Stimulated activated naive B cell treated with anti-CD40 and anti-IgM and Interleukin-4, amounts not matched to agents 10 μg/mL and 1 μg/mL and 100 μg/mL, for 72 hours (primary cell): ENCODE data around the gene KDM2B.
A peak's percentile ranks its signal among the peaks of the same experiment; 100 is the strongest.

Experiments used
- ATAC-seq, 2 donors: fragments of 150-1000 bp; cut with Tn5 transposase; replicated peaks; 2 replicates each; pipeline ENCODE4 v1.10.0; 2021; ENCODE audit warnings: moderate library complexity in 1 of 2
- DNase-seq: peaks from one replicate; pipeline ENCODE4 v3.0.0; 2021
- H3K27ac Mint-ChIP-seq: one replicate; pipeline ENCODE4 v1.8.0; 2022; ENCODE audit warnings: mild to moderate bottlenecking, mixed read lengths
- H3K27me3 Mint-ChIP-seq, 2 donors: one replicate each; pipeline ENCODE4 v1.8.0; 2022; ENCODE audit warnings: mixed read lengths in 2 of 2
- H3K36me3 Mint-ChIP-seq, 2 donors: one replicate each; pipeline ENCODE4 v1.8.0; 2022; ENCODE audit warnings: mixed read lengths in 2 of 2, mild to moderate bottlenecking in 1 of 2
- H3K4me1 Mint-ChIP-seq, 2 donors: one replicate each; pipeline ENCODE4 v1.8.0; 2022; ENCODE audit warnings: mixed read lengths in 2 of 2, mild to moderate bottlenecking in 1 of 2
- H3K4me3 Mint-ChIP-seq, 2 donors: one replicate each; pipeline ENCODE4 v1.8.0; 2022; ENCODE audit warnings: mild to moderate bottlenecking in 2 of 2, mixed read lengths in 2 of 2, moderate library complexity in 1 of 2
- H3K9me3 Mint-ChIP-seq, 2 donors: one replicate each; pipeline ENCODE4 v1.8.0; 2022; ENCODE audit warnings: mixed read lengths in 2 of 2, mild to moderate bottlenecking in 1 of 2

Gene KDM2B

DNA sequence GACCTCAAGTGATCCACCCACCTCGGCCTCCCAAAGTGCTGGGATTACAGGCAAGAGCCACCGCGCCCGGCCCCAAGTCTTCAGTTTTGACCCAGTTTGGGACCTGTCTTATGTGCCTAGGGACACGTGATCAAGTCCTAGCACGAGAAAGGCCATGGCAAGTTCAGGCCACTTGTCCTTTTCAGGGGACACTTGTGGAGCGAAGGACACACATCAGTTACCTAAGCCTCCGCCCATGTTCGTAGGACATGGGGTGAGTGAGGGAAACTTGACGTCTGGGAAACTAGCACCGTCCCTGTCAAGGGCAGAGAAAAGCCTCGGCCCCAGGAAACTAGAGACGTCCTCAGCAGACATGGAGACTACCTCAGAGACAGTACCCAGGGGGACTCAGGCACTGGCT is 60.7 kb downstream of the KDM2B start:
- Mint-ChIP-seq H3K9me3 (no peaks in the 10 kb centered on the region), H3K4me1 (peaks cover 44 to 53% of the 10 kb centered on the region in 2 donors), H3K36me3 (peaks cover 53 to 65% of the 10 kb centered on the region in 2 donors), H3K27me3 (no peaks in the 10 kb centered on the region), H3K4me3 (no peak overlapping the region), H3K27ac (no peak overlapping the region)
- no peak for DNase-seq
- peak in 1 of 2 donors; percentile 6 for ATAC-seq

DNA sequence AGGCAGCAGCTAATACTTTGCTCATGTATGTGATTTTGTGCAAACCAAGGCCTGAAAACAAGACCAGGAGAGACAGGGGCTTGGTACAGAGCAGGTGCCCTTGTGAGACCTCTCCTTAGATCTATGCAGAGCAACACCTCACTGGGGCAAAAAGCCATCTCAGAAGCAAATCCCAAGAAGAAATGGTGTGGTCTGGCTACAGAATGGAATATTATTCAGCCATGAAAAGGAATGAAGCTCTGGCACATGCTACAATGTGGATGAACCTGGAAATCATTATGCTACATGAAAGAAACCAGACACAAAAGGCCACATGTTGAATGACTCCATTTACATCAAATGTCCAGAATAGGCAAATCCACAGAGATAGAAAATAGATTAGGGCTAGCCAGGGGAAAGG is 61.6 kb downstream of the KDM2B start:
- Mint-ChIP-seq H3K36me3 (peaks cover 47 to 62% of the 10 kb centered on the region in 2 donors), H3K4me1 (peaks cover 43 to 50% of the 10 kb centered on the region in 2 donors), H3K4me3 (no peak overlapping the region), H3K27me3 (no peaks in the 10 kb centered on the region), H3K9me3 (no peaks in the 10 kb centered on the region), H3K27ac (no peak overlapping the region)
- ATAC-seq (no peak), DNase-seq (no peak)

DNA sequence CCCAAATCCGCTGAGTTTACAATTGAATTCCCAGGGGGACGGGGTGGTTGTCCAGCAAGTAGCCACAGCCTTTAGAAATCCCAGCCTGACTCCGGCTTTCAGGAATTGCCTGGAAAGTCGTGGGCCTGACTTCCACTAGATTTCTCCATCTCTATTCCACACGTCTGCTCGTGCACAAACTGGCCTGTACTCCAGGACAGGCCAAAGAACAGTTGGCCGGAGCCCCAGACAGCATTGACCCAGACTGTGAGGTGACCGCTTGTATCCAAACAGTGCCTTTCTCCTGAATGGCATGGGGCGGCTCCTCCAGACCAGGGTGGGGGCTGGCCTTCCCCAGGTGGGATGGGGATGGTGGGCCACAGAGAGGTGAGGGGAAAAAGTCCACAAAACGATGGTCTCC is 62.2 kb downstream of the KDM2B start:
- H3K27me3 Mint-ChIP-seq, result no peaks in the 10 kb centered on the region
- H3K4me1 Mint-ChIP-seq, result peaks cover 41 to 49% of the 10 kb centered on the region in 2 donors
- H3K27ac Mint-ChIP-seq, result peak overlapping the region; percentile 20
- no peaks in the 10 kb centered on the region for H3K9me3 Mint-ChIP-seq
- no peak for ATAC-seq
- DNase-seq, result no peak
- H3K36me3 Mint-ChIP-seq, result peaks cover 41 to 61% of the 10 kb centered on the region in 2 donors
- H3K4me3 Mint-ChIP-seq, result no peak overlapping the region

DNA sequence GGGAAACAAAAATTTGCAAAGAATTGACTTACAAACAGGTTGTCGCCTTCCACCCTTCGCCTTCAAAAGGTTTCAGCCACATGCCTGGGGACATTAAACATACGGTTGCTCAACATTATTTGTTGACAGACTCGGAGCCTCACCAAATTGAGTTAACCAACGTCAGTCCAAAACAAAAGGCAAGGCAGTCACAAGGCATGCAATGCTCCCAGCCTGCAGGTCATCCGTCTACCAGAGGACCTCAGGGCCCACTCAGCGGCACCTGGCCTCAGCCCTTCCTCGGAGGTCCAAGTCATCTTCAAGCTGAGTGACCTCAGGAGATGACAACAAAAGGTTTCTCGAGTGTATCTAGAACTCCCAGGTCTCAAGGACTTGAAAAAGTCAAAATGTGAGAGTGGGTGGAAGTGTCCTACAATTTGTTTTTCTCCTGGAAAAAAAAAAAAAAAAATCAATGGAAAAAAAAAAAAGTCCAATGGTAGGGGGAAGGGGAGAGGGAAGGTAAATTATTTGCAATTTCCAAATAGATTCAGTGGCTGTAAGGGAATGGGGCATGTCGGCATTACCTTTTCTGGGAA is 64.3 kb downstream of the KDM2B start:
- H3K36me3 Mint-ChIP-seq, result peaks cover 44 to 63% of the 10 kb centered on the region in 2 donors
- no peaks in the 10 kb centered on the region for H3K9me3 Mint-ChIP-seq
- H3K27me3 Mint-ChIP-seq, result no peaks in the 10 kb centered on the region
- H3K27ac Mint-ChIP-seq, result no peak overlapping the region
- DNase-seq (no peak), ATAC-seq (no peak)
- H3K4me3 Mint-ChIP-seq, result no peak overlapping the region
- H3K4me1 Mint-ChIP-seq, result peaks cover 31 to 42% of the 10 kb centered on the region in 2 donors

DNA sequence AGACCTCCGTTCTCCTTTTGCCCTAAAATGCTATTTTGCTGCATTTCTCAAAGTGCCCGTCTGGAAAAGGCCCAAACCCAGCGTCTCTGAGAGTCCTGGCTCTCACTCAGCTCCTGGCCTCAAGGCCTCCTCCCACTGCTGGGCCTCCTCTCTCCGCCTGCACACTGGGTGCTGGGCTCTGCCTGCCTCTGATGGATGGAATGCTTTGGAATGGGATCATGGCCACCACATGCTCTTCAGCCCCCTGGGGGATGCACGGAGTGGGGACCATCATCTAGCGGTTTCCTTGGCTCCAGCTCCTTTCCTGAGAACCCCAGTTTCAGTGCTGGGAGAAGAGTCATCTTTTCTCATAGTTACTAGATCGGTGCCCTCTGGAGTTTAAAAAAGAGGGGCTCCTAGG is 65.2 kb downstream of the KDM2B start:
- Mint-ChIP-seq H3K27me3 (no peaks in the 10 kb centered on the region), H3K27ac (peak overlapping the region; percentile 92), H3K4me3 (peak overlapping the region in 1 of 2 donors; percentile 18), H3K9me3 (no peaks in the 10 kb centered on the region), H3K4me1 (peaks cover 22 to 33% of the 10 kb centered on the region in 2 donors), H3K36me3 (peaks cover 43 to 57% of the 10 kb centered on the region in 2 donors)
- DNase-seq (no peak), ATAC-seq (no peak)

DNA sequence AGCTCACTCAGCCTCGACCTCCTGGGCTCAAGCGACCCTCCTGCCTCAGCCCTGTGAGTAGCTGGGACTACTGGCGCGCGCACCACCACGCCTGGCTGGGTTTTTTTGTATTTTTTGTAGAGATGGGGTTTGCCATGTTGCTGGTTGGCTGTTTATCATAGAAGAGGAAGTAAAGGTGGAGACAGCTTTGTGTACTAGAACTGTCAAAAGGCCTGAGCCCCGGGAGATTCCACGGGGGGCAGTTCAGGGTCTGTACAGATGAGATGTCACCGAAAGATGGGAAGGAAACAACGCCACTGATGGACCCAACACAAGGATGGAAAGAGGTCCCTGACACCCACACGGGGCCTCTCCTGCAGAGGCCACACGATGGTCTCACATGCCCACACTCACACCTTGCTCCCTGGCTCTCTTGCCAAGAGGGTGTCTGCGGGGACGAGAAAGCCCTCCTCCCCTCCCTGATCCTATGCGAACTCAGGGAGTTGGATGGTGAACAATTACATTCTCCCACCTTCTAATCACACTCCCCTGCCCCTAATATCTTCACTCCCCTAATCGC is 66.6 kb downstream of the KDM2B start:
- Mint-ChIP-seq H3K27ac (peak overlapping the region; percentile 82), H3K27me3 (no peaks in the 10 kb centered on the region), H3K4me1 (peaks cover 16 to 26% of the 10 kb centered on the region in 2 donors), H3K4me3 (peak overlapping the region; percentile 17 to 50), H3K9me3 (no peaks in the 10 kb centered on the region), H3K36me3 (peaks cover 40 to 56% of the 10 kb centered on the region in 2 donors)
- ATAC-seq (peak; percentile 91 to 93), DNase-seq (peak; percentile 40)

DNA sequence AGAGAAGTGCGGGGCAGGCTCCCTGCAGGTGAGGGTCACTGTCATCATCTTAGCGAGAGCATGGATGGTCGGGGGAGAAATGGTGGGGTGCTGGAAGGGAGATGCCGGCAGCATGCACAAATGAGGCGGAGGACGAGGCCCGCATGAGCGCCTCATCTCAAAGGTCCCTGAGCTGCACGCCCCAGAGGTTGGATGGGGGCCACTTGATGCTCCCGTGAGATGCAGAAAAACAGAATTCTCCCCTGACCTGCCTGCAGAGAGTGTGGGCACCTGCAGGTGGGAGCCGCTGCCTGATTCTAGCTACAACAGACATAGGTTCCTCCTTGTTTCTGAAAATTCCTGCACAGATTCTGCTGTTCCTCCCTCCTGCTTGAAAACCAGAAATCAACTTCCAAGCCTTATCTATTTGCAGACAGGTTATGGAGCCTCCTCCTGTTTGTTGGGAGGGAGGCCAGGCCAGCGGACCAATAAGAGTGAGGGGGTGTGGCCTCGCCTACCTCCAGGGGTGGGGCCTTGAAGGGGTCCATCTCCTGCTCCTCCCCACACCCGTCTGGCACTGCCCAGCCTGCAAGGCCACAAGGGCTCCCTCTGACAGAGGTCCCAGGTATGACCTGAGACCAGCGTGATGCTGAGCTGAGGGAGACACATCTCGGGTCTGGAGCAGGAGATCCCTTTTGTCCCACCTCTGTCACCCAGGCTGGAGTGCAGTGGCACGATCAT is 67.2 kb downstream of the KDM2B start:
- DNase-seq (no peak), ATAC-seq (peak; percentile 74 to 80)
- H3K36me3 Mint-ChIP-seq, result peaks cover 41 to 52% of the 10 kb centered on the region in 2 donors
- H3K4me3 Mint-ChIP-seq, result peak overlapping the region in 1 of 2 donors; percentile 50
- peaks cover 16 to 26% of the 10 kb centered on the region in 2 donors for H3K4me1 Mint-ChIP-seq
- H3K9me3 Mint-ChIP-seq, result no peaks in the 10 kb centered on the region
- no peaks in the 10 kb centered on the region for H3K27me3 Mint-ChIP-seq
- H3K27ac Mint-ChIP-seq, result peak overlapping the region; percentile 82

DNA sequence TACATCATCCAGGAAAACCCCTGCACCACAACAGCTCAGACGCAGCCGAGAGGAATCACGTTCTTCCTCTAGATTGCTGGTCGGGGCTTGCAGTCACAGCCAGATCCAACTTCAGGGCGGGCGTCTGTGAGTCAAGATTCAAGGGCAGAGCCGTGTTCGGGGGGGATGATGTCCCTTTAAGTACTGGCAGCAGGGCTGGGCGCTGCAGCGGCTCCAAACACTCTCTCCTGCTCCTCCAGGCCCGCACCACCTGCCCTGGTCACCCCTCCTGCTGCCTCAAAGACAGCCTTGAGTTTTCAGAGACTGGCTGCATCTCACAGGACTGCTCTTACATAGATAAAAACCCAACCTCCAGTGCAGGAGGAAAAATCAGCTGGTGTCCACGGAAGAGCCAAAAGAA is 68.3 kb downstream of the KDM2B start:
- DNase-seq (no peak), ATAC-seq (no peak)
- Mint-ChIP-seq H3K27ac (peak overlapping the region; percentile 26), H3K4me3 (no peak overlapping the region), H3K4me1 (peaks cover 19 to 26% of the 10 kb centered on the region in 2 donors), H3K27me3 (no peaks in the 10 kb centered on the region), H3K36me3 (peaks cover 49 to 60% of the 10 kb centered on the region in 2 donors), H3K9me3 (no peaks in the 10 kb centered on the region)

DNA sequence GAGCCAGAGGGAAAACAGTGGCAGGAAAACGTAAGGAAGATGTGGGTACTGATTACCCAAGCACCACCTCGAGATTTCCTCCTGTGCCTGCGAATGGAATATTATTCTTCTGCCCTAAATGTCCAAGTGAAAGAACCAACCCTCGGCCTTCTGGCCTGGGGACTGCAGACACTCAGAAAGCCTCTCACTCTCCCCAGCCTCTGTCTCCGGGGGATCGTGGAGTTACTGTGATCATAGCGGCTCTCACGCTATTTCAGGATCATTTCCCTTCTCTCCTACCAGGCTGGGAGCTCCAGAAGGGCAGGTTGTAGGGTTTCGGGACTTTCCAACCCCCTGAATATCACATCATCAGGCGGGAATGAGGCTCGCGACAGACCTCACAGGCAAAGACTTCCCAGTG is 68.9 kb downstream of the KDM2B start:
- Mint-ChIP-seq H3K36me3 (peaks cover 55 to 67% of the 10 kb centered on the region in 2 donors), H3K4me3 (no peak overlapping the region), H3K27ac (no peak overlapping the region), H3K27me3 (no peaks in the 10 kb centered on the region), H3K9me3 (no peaks in the 10 kb centered on the region), H3K4me1 (peaks cover 20 to 26% of the 10 kb centered on the region in 2 donors)
- DNase-seq, result no peak
- ATAC-seq, result no peak

DNA sequence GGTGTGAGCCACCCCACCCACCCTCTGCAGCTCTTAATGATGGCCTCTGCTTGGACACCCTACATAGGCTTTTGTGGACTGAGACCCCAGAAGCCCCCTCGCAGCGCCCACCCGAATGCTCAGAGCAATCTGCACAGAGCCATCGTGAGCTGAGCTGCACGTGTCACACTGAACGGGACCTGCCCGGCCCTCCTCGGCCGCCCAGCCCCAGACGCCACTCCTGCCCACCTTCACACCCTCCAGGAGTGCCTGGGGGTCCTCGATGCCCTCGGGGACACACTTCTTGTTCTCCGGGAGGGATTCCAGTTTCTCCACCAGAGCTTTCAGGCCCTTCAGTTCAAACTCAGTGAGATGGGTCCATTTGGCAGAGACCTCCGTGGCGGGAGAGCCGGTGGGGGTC is 71.5 kb downstream of the KDM2B start:
- Mint-ChIP-seq H3K36me3 (peaks cover 54 to 68% of the 10 kb centered on the region in 2 donors), H3K27ac (no peak overlapping the region), H3K4me3 (no peak overlapping the region), H3K4me1 (peaks cover 11 to 17% of the 10 kb centered on the region in 2 donors), H3K9me3 (no peaks in the 10 kb centered on the region), H3K27me3 (no peaks in the 10 kb centered on the region)
- ATAC-seq, result no peak
- DNase-seq, result no peak

DNA sequence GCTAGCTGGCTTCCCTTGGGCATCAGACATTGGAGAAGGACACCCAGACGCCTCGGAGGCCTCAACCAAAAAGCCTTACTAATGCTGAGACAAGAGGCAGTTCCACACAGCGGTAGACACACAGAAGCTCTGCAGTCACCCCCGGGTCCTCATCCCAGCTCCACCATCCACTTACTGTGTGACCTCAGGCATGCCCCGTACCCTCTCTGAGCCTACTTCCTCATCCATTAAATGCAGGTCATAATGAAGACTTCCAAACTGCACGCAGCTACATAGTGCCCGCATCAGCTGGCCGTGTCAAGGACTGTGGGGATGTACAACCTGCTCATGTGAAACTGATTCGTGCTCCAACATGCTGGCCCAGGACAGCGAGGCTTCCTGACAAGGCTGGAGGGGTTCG is 72.3 kb downstream of the KDM2B start:
- Mint-ChIP-seq H3K27ac (no peak overlapping the region), H3K4me3 (no peak overlapping the region), H3K9me3 (no peaks in the 10 kb centered on the region), H3K4me1 (peaks cover 6 to 19% of the 10 kb centered on the region in 2 donors), H3K27me3 (no peaks in the 10 kb centered on the region), H3K36me3 (peaks cover 62 to 68% of the 10 kb centered on the region in 2 donors)
- DNase-seq (no peak), ATAC-seq (no peak)

DNA sequence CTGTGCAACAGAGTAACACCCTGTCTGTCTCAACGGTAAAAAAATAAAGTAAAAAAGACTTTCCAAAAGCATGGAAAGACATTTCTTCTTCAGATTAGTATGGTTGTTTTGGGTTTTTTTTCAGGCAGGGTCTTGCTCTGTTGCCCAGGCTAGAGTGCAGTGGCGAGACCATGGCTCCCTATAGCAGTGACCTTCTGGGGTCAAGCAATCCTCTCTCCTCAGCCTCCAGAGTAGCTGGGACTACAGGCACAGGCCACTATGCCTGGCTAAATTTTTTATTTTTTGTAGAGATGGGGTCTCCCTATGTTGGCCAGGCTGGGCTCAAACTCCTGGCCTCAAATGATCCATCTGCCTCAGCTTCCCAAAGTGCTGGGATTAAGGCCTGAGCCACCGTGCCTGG is 72.8 kb downstream of the KDM2B start:
- ATAC-seq (no peak), DNase-seq (no peak)
- Mint-ChIP-seq H3K27ac (no peak overlapping the region), H3K4me1 (peaks cover 6 to 18% of the 10 kb centered on the region in 2 donors), H3K27me3 (no peaks in the 10 kb centered on the region), H3K36me3 (peaks cover 58 to 66% of the 10 kb centered on the region in 2 donors), H3K4me3 (no peak overlapping the region), H3K9me3 (no peaks in the 10 kb centered on the region)

DNA sequence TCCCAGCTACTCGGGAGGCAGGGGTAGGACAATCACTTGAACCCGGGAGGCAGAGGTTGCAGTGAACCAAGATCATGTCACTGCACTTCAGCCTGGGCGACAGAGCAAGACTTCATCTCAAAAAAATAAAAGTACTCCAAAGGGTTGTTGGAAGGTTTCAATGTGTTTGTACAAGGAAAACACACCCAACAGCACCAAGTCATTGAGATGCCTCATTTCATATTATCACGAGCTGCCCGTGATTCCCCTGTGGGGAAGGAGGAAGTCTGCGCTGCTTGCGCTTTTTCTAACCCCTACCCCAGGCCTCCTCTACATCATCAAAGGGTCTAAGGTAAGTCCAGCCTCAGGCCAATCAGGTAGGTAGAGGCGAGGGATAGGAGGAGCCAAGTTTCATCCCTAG is 73.6 kb downstream of the KDM2B start:
- peaks cover 54 to 59% of the 10 kb centered on the region in 2 donors for H3K36me3 Mint-ChIP-seq
- no peaks in the 10 kb centered on the region for H3K27me3 Mint-ChIP-seq
- no peak overlapping the region for H3K4me3 Mint-ChIP-seq
- peaks cover 6 to 13% of the 10 kb centered on the region in 2 donors for H3K4me1 Mint-ChIP-seq
- ATAC-seq (no peak), DNase-seq (no peak)
- no peak overlapping the region for H3K27ac Mint-ChIP-seq
- H3K9me3 Mint-ChIP-seq, result no peaks in the 10 kb centered on the region

DNA sequence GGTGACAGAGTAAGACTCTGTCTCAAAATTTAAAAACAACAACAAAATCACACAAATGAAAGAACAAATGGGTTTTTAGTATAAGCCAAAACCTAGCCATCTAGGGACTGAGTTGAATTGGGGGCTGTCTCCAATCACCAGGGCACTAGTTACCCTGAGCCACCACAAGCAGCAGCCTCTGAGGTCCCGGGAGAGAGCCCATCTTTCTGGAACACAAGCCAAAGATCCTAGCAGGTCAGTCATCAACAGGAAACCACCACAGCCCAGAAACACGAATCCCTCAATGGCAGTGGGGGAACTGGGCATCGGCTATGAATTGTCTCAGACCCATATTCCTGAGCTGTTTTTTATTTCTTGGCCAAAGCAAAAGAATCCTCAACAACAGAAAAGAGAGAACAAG is 75.3 kb downstream of the KDM2B start:
- Mint-ChIP-seq H3K4me3 (no peak overlapping the region), H3K9me3 (no peaks in the 10 kb centered on the region), H3K27ac (peak overlapping the region; percentile 52), H3K36me3 (peaks cover 48 to 55% of the 10 kb centered on the region in 2 donors), H3K4me1 (peaks cover 7 to 15% of the 10 kb centered on the region in 2 donors), H3K27me3 (no peaks in the 10 kb centered on the region)
- ATAC-seq (no peak), DNase-seq (no peak)

DNA sequence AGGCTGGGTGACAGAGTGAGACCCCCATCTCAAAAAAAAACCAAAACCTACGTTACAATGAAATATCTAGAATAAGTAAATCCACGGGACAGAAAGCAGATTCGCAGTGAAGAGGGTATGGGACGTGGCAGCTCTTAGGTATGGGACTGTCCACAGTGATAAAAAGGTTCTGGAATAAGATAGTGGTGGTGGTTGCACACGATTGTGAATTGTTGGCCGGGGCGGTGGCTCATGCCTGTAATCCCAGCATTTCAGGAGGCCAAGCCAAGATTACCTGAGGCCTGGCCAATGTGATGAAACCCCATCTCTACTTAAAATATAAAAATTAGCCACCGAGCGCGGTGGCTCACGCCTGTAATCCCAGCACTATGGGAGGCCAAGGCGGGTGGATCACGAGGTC is 76.3 kb downstream of the KDM2B start:
- ATAC-seq (no peak), DNase-seq (no peak)
- Mint-ChIP-seq H3K4me1 (peaks cover 13 to 23% of the 10 kb centered on the region in 2 donors), H3K36me3 (peaks cover 45 to 54% of the 10 kb centered on the region in 2 donors), H3K27ac (no peak overlapping the region), H3K4me3 (no peak overlapping the region), H3K27me3 (no peaks in the 10 kb centered on the region), H3K9me3 (no peaks in the 10 kb centered on the region)
